ENCODE results near the gene CEP20. TPM values are rescaled to one million over a fixed set of nuclear protein-coding genes. Genes with fewer than 3 reads are reported as not detected.

CEP20 gene
- polyA plus RNA-seq, 1 experiment: 23.6 TPM

DNA sequence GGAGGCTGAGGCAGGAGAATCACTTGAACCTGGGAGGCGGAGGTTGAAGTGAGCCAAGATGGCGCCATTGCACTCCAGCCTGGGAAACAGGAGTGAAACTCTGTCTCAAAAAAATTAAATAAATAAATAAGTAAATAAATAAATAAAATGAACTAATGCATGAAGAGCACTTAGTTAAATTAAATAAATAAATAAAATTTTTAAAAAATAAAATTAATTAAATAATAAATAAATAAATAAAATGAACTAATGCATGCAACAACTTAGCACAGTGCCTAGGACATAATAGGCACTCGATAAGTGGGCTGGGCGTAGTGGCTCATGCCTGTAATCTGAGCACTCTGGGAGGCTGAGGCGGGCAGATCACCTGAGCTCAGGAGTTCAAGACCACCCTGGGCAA lies 15.6 kb upstream of the CEP20 start:
- Histone ChIP-seq H3K36me3 (ENCODE audit: control insufficient read depth, insufficient read depth, low read length) (no peaks in the 10 kb centered on the region), H3K4me3 (ENCODE audit: low read depth, low read length) (no peak overlapping the region), H3K27me3 (ENCODE audit: control insufficient read depth, insufficient read depth, low read length) (no peaks in the 10 kb centered on the region)
- CTCF ChIA-PET: interaction anchor here (0.6 kb wide), 1 partner anchor 138 kb away, joined by 3 read pairs; no protein-coding TSS in a partner anchor
- POLR2A ChIA-PET: no interaction called here
- no peak for DNase-seq (ENCODE audit: low read depth)
- TF ChIP-seq, protein P1, sequence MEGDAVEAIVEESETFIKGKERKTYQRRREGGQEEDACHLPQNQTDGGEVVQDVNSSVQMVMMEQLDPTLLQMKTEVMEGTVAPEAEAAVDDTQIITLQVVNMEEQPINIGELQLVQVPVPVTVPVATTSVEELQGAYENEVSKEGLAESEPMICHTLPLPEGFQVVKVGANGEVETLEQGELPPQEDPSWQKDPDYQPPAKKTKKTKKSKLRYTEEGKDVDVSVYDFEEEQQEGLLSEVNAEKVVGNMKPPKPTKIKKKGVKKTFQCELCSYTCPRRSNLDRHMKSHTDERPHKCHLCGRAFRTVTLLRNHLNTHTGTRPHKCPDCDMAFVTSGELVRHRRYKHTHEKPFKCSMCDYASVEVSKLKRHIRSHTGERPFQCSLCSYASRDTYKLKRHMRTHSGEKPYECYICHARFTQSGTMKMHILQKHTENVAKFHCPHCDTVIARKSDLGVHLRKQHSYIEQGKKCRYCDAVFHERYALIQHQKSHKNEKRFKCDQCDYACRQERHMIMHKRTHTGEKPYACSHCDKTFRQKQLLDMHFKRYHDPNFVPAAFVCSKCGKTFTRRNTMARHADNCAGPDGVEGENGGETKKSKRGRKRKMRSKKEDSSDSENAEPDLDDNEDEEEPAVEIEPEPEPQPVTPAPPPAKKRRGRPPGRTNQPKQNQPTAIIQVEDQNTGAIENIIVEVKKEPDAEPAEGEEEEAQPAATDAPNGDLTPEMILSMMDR (IDR thresholded peaks at IDR 0.05; ENCODE audit: insufficient read depth, low read depth, low read length): no peak

DNA sequence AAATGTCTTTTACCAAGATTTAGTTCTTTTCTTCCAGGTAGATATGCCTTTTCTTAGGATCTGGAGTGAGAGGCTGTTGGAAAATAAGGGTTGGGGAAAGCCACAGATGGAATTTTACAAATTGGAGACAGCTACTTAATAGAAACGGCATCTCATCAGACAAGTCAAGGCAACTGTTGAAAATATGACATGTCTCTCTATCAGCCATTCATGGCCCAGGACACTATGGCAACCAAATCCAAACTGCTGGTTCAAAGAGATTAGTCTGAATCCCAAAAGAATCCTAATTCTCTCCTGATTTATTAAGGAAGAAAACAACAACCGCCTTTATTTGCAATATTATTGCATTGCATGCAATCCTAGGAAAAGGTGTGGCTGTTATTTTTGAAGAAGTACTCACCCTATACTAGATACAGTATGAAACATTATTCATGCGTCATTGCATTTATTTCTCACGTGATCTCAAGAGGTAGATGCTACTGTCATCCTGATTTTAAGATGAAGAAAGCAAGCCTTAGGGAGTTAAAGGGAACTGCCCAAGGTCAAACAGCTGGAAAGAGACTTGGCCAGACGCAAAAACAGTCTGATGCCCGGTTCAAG lies 12.6 kb upstream of the CEP20 start:
- Histone ChIP-seq H3K36me3 (ENCODE audit: control insufficient read depth, insufficient read depth, low read length) (no peaks in the 10 kb centered on the region), H3K4me3 (ENCODE audit: low read depth, low read length) (no peak overlapping the region), H3K27me3 (ENCODE audit: control insufficient read depth, insufficient read depth, low read length) (no peaks in the 10 kb centered on the region)
- ChIA-PET POLR2A (interaction anchor here (0.5 kb wide), 1 partner anchor 29 kb away, joined by 3 read pairs; no protein-coding TSS in a partner anchor), CTCF (interaction anchor here (1.2 to 1.7 kb wide), 2 partner anchors 26 kb away, joined by 3 to 4 read pairs; no protein-coding TSS in a partner anchor)
- TF ChIP-seq, protein P1 (IDR thresholded peaks at IDR 0.05; ENCODE audit: insufficient read depth, low read depth, low read length): no peak
- no peak for DNase-seq (ENCODE audit: low read depth)

DNA sequence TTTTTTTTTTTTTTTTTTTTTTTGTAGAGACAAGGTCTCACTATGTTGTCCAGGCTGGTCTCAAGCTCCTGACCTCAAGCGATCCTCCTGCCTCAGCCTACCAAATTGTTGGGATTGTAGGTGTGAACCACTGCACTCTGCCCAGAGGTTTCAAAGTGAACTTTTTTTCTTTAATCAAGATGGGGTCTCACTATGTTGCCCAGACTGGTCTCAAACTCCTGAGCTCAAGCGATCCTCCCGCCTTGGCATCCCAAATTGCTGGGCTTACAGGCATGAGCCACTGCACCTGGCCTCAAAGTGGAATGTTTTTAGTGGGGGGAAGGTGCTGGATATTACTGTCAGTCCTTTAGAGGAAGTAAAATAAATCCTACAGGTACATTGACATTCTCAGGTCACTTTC lies 12.0 kb upstream of the CEP20 start:
- TF ChIP-seq, protein P1 (IDR thresholded peaks at IDR 0.05; ENCODE audit: insufficient read depth, low read depth, low read length): no peak
- no peak for DNase-seq (ENCODE audit: low read depth)
- H3K4me3 ChIP-seq (ENCODE audit: low read depth, low read length): no peak overlapping the region
- H3K27me3 ChIP-seq (ENCODE audit: control insufficient read depth, insufficient read depth, low read length): no peaks in the 10 kb centered on the region
- ChIA-PET POLR2A (interaction anchor here (0.5 kb wide), 1 partner anchor 29 kb away, joined by 3 read pairs; no protein-coding TSS in a partner anchor), CTCF (interaction anchor here (1.3 to 1.7 kb wide), 2 partner anchors 12 to 25 kb away, joined by 4 to 5 read pairs; partner anchors contain the start of gene CEP20)
- H3K36me3 ChIP-seq (ENCODE audit: control insufficient read depth, insufficient read depth, low read length): no peaks in the 10 kb centered on the region

- TF ChIP-seq, protein P1 (IDR thresholded peaks at IDR 0.05; ENCODE audit: insufficient read depth, low read depth, low read length): no peak
- peak; percentile 30 for DNase-seq (ENCODE audit: low read depth)
- CTCF ChIA-PET: interaction anchor here (1.0 to 1.7 kb wide), 3 partner anchors 11 to 77 kb away, joined by 3 to 5 read pairs (median 4); partner anchors contain the start of gene CEP20
- POLR2A ChIA-PET: no interaction called here
- Histone ChIP-seq H3K27me3 (ENCODE audit: control insufficient read depth, insufficient read depth, low read length) (no peaks in the 10 kb centered on the region), H3K4me3 (ENCODE audit: low read depth, low read length) (no peak overlapping the region), H3K36me3 (ENCODE audit: control insufficient read depth, insufficient read depth, low read length) (no peaks in the 10 kb centered on the region)
These were observed 11.2 kb upstream of the CEP20 start for GRCh38 chr16:15899538-15900100.

DNA sequence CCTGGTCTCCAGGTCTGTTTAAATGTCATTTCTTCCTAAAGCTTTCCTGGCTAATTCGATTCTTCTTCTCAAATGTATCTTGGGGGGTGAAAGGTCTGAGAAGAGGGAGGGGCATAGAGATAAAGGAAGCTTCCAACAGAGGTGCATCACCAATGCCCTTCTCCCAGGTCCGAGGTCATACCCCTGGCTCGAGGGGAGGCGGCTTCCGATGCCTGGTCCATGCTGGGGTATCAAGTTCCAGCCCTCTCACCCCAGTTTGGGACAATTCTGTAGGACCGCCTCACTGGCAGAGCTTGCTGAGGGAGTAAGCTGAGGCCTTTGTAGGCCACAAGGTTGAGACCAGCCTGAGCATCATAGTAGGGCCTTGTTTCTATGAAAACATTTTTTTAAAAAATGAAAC lies 10.3 kb upstream of the CEP20 start:
- no peak overlapping the region for H3K4me3 ChIP-seq (ENCODE audit: low read depth, low read length)
- no peaks in the 10 kb centered on the region for H3K27me3 ChIP-seq (ENCODE audit: control insufficient read depth, insufficient read depth, low read length)
- no peak for DNase-seq (ENCODE audit: low read depth)
- ChIA-PET POLR2A (interaction anchor here (0.6 kb wide), 1 partner anchor 11 kb away, joined by 3 read pairs; no protein-coding TSS in a partner anchor), CTCF (interaction anchor here (1.0 kb wide), 1 partner anchor 76 kb away, joined by 3 read pairs; no protein-coding TSS in a partner anchor)
- no peaks in the 10 kb centered on the region for H3K36me3 ChIP-seq (ENCODE audit: control insufficient read depth, insufficient read depth, low read length)
- TF ChIP-seq, protein P1 (IDR thresholded peaks at IDR 0.05; ENCODE audit: insufficient read depth, low read depth, low read length): no peak

Measured in BJ (cell line).